Cerebellar cortex (tissue), 1 donor: ENCODE data around the gene FAM241A.
A peak's percentile ranks its signal among the peaks of the same experiment; 100 is the strongest.
"Not testable (repeated sequence)": the region's sequence is repeated elsewhere in the genome, so short reads cannot be mapped to it uniquely, and the experiment has no call there.

Experiments
- DNase-seq: peaks from one replicate; pipeline ENCODE4 v3.0.0-alpha.2; 2015; ENCODE audit warnings: low spot score

Gene FAM241A

GRCh38 chr4:112145326-112145789 is at the start of gene FAM241A:
Gene FAM241A (plus strand): TSS chr4:112145454. CDS start chr4:112145581, 127 bp downstream.
- DNase-seq: peak; percentile 70

- no peak for DNase-seq
Measured at GRCh38 chr4:112098841-112099530, 46.3 kb upstream of the FAM241A start.

- peak; percentile 69 for DNase-seq
Measured at GRCh38 chr4:112099701-112100297, 45.5 kb upstream of the FAM241A start.

- no peak for DNase-seq
Measured at GRCh38 chr4:112102875-112103370, 42.3 kb upstream of the FAM241A start.

GRCh38 chr4:112105201-112105969 is 39.9 kb upstream of the FAM241A start:
- DNase-seq: no peak

GRCh38 chr4:112109360-112110058 is 35.7 kb upstream of the FAM241A start:
- DNase-seq: no peak

GRCh38 chr4:112110059-112110425 is 35.2 kb upstream of the FAM241A start:
- no peak for DNase-seq

- DNase-seq: no peak
Measured at GRCh38 chr4:112111306-112111705, 33.9 kb upstream of the FAM241A start.

GRCh38 chr4:112112095-112112494 is 33.2 kb upstream of the FAM241A start:
- DNase-seq: not testable (repeated sequence)

GRCh38 chr4:112112590-112113170 is 32.6 kb upstream of the FAM241A start:
- no peak for DNase-seq

GRCh38 chr4:112113864-112114263 is 31.4 kb upstream of the FAM241A start:
- DNase-seq: no peak

- no peak for DNase-seq
Measured at GRCh38 chr4:112114452-112114851, 30.8 kb upstream of the FAM241A start.

- no peak for DNase-seq
Measured at GRCh38 chr4:112118742-112119352, 26.4 kb upstream of the FAM241A start.

GRCh38 chr4:112119353-112119783 is 25.9 kb upstream of the FAM241A start:
- DNase-seq: no peak

GRCh38 chr4:112120021-112120420 is 25.2 kb upstream of the FAM241A start:
- no peak for DNase-seq

GRCh38 chr4:112125416-112125815 is 19.8 kb upstream of the FAM241A start:
- no peak for DNase-seq

GRCh38 chr4:112127048-112127637 is 18.1 kb upstream of the FAM241A start:
- DNase-seq: no peak

GRCh38 chr4:112127803-112128202 is 17.5 kb upstream of the FAM241A start:
- DNase-seq: no peak

- no peak for DNase-seq
Measured at GRCh38 chr4:112128452-112128851, 16.8 kb upstream of the FAM241A start.

- no peak for DNase-seq
Measured at GRCh38 chr4:112130906-112131305, 14.3 kb upstream of the FAM241A start.

- no peak for DNase-seq
Measured at GRCh38 chr4:112136551-112136950, 8.7 kb upstream of the FAM241A start.
